ENCODE results near the gene DKK3.
"Not testable (repeated sequence)": the region's sequence is repeated elsewhere in the genome, so short reads cannot be mapped to it uniquely, and the experiment has no call there.

Gene DKK3

DNA sequence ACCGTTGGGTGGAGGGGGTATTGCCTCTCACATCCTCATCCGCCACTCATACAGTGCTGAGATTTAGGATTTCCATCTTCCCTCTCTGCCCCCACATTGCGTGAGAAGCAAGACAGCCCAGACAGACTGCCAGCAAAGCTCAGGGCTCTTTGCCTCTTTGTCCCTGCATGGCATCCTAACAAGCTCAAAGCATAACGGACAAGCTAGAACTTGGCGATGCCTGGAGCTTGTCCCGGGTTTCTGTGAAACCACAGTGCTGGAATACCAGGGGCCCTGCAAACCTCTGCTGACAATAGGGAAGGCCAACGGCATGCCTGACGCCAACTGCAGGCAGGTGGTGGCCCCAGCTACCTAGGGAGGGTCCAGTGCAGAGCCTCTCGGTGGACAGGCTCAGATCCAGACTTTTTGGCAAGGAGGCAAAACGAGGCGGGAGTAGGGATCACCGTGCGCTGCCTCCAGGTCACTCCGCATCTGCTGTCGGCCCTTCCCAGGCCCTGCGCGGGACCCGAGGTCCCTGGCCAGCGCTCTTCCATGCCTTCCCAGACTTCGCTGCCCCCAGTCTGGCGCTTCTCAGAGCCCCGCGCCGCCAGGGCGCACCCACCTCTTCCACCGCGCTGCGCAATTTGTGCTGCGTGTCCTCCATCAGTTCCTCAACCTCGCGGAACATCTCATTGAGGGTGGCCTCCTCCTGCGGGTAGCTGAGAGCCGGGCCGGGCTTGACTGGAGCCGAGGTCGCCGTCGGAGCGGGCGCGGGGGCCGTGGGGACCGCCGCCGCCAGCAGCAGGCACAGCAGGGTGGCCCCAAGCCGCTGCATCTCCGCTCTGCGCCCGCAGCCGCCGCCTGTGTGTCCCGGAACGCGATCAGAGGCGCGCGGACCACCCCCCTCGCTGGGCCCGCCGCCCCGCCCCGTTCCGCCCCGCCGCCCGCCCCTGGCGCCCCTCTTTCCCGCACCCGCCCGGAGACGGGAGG is at the start of gene DKK3:
Gene DKK3, minus strand, starts transcription at position 858 of the 969 bp plus-strand sequence. Its CDS starts 44 bp downstream, at position 814.
- DNase-seq = no peak

DNA sequence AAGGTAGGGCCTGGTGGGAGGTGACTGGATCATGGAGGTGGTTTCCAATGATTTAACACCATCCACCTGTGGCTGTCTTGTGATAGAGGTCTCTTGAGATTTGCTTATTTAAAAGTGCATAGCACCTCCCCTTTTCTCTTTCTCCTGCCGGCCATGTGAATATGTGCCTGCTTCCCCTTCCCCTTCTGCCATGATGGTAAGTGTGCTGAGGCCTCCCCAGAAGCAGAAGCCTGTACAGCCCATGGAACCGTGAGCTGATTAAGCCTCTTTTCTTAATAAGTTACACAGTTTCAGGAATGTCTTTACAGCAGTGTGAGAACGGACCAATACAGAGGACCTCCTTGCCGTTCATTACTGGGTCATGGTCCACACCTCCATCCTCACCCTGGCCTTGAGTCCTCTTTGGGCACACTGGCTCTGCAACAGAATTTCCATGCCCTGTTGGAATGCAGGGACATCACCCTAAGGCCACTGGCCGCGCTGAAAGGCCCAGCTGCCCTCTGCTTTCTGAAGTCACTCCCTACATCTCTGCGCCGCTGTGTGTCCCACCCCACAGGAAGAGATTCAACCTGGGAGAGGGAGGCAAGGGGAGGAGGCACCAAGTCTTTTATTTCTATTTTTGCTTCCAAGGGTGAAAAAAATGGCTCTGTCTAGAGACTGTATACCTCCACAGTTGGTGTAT is 49.0 kb upstream of the DKK3 start:
- no peak for DNase-seq

DNA sequence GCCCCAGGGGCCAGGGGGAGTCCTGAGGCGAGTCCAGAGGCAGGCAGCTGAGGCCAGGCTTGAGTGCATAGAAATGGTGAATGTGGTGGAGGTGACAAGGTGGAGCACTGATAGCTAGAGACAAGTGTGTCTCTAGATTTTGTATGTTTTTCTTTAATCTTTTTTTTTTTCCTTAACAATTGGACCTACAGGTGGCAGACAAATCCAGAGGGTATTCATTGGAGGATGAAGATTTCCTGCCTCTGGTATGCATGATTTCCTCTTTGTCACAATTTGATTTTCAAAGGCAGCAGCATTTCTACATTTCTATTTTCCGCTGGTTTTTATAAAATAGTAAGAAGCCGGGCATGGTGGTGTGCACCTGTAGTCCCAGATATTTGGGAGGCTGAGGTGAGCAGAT is 47.7 kb upstream of the DKK3 start:
- DNase-seq = no peak

GRCh38 chr11:12053606-12054361 is 45.4 kb upstream of the DKK3 start:
- DNase-seq = no peak

GRCh38 chr11:12052676-12053605 is 44.5 kb upstream of the DKK3 start:
- DNase-seq = no peak

GRCh38 chr11:12051287-12051662 is 42.8 kb upstream of the DKK3 start:
- DNase-seq = no peak

GRCh38 chr11:12050470-12051286 is 42.3 kb upstream of the DKK3 start:
- DNase-seq = no peak

DNA sequence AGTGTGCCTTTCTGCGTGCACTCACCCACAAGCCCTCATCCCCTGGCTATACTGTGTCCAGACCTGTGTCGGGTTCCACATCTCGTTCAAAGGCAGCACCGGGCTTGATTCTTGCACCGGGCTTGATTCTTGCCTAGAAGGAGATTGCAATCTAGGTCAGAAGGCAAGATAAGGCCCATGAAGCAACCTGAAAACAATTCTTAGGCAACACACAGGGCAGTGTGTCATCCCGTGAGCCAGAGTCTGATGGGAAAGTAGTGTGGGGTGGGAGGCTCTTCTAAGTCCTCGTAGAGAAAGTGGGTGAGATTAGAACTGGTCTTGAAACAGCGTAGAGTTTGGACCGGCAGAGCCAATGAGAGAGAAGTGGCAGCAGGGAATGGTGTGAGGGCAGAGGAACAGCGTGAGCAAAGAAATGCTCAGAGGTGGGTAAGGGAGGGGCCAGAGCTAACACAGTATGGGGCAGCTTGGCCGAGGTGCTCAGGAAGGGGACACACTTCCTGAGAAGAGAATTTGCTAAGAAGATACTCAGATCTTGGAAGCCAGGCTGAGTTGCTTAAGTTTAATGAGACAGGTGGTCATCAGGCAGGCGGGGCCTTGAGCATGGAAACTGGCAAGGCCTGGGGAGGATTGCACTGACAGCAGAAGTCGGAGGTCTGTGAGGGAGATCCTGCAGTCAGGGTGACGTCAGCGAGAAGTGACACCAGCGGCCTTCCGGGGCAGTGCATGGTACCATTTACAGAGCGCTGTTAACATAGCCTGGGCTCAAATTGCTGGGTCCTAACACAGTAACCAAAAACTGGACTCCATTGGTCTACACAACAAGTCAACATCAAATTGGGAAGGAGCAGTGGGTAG is 40.7 kb upstream of the DKK3 start:
- no peak for DNase-seq

DNA sequence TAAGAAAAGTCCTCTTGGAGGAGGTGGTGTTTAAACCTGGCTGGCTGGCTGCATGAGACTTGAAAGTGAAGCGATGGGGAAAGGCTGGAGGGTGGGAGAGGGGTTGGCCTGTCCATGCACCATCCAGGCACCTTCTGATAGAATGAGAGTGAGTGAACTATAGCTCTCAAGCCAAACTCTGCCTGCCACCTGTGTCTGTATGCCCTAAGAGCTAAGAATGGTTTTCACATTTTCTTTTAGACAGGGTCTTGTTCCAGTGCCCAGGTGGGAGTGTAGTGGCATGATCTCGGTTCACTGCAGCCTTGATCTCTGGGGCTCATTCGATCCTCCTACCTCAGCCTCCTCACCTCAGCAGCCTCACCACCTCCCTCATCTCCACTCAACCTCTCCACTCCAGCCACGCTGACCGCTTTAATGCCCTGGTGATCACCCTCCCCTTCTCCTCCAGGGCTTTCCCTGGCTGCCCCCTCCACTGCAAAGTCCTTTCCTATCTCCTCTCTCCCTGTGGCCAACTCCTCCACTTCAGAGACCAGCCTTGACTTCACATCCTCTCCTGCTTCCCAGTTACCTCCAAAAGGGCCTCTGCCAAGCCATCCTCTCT is 38.3 kb upstream of the DKK3 start:
- DNase-seq = no peak

DNA sequence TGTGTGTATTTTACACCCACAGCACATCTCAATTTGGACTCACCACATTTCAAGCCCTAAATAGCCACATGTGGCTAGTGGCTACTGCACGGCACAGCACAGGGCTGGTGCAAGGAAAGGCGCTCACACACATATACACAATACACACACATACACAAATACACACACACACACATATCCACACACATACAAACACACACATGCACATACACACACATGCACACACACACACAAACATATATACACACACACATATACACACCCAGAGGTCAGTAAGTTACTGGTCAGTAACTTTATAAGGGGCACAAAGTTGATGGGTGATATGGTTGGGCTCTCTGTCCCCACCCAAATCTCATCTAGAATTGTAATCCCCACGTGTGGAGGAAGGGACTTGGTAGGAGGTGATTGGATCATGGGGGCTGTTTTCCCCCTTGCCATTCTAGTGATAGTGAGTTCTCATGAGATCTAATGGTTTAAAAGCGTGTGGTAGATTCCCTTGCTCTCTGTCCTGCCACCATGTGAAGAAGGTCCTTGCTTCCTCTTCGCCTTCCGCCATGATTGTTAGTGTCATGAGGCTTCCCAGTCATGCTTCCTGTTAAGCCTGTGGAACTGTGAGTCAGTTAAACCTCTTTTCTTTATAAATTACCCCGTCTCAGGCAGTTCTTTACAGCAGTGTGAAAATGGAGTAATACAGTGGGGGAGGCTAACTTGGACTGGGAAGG is 37.6 kb upstream of the DKK3 start:
- no peak for DNase-seq

DNA sequence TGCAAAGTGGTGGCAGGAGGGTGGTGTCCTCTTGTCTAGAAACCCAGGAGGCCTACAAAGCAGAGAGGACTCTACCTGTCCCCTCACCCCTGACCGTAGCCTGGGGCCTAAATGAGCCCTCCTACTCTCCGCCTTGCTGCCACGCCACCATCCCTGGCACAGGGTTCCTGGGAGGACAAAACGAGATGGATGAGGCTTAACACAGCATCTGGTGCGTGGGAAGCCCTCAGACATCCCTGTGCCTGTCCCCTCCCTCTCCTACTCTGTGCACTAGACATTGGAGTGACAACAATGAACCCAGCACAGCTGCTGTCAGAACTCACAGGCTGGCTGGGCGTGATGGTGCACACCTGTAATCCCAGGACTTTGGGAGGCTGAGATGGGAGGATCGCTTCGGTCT is 36.4 kb upstream of the DKK3 start:
- no peak for DNase-seq

GRCh38 chr11:12043959-12044791 is 35.7 kb upstream of the DKK3 start:
- DNase-seq = peak; percentile 61

DNA sequence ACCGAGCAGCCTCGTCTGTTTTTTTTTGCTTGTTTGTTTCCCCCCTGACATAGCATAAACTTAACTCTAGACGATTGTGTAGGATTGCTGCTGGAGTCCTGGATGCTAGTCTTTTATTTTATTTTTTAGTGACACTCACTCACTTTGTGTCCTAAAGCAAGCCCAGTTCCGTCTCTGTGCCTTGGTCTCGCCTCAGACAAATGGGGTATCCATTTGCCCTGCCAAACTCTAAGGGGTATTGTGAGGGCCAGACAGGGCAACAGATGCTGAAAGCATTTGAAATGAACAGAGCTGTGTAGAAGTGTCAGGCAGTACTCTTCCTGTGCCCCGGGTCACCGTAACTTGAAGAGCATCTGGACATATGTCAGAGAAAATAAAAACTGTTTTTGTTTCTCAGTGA is 34.8 kb upstream of the DKK3 start:
- no peak for DNase-seq

GRCh38 chr11:12042215-12042676 is 33.8 kb upstream of the DKK3 start:
- no peak for DNase-seq

DNA sequence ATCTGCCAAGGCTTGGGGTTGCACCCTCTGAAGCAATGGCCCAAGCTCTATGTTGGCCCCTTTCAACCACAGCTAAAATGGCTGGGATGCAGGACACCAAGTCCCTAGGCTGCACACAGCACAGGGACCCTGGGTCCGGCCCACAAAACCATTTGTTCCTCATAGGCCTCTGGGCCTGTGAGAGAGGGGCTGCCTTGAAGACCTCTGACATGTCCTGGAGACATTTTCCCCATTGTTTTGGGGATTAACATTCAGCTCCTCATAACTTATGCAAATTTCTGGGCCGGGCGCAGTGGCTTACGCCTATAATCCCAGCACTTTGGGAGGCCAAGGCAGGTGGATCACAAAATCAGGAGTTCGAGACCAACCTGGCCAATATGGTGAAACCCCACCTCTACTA is 32.3 kb upstream of the DKK3 start:
- not testable (repeated sequence) for DNase-seq

DNA sequence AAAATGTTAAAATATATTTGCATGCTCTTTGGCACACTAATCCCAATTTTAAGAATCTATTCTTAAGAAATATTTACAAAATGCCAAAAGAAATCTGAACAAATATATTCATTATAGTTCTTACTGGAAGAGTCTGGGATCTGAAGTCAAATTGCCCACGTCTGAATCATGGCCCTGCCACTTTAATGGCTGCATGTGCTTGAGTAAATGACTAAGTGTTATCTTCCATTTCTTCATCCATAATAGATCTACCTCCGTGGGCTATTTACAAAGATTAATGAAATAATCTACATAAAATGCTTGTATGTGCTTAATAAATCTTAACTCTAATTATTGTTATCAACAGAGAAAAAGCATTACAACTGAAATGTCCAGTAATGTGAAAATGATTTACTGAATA is 24.5 kb upstream of the DKK3 start:
- no peak for DNase-seq

DNA sequence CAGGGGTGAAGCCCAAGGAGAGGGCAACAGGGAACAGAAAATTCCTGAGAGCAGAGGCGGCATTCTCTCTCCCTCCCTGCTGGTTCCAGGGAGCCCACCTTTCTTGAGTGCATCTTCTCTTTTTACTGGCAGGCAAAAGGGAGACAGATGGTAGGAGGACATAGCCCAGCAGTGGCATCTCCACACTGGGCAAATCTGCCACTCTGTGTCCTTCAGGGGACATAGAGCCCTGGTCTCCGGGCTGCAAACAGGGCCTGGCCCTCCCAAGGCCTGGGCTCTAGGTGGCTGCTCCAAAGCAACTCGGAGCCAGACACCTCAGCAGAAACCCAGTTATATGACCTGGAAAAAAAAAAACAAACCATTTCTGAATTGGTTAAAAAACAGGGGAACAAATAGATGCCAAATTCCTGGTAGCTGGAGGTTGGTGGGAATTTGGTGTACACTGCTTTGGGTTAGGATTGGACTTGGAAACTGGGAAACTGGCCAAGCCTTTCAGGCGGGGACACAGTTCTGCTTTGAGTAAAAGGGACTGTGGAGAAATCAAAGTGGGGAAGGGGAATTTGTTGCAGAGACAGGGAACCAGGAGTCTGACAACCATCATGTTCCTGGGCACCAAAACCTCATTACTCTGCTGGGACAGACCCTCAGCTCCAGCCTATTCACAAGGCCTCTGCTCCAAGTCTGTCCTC is 23.6 kb upstream of the DKK3 start:
- no peak for DNase-seq

Measured in activated naive CD4-positive, alpha-beta T cell treated with Interleukin-2 at 50 U/mL for 16 hours (primary cell).